ENCODE results near the gene UBE2S.

- TF ChIP-seq EZH2 (IDR thresholded peaks at IDR 0.05; ENCODE audit: borderline replicate concordance, control insufficient read depth, low read depth, low read length) (no peak), TCF7 (IDR thresholded peaks at IDR 0.05; ENCODE audit: borderline replicate concordance) (no peak), MEF2A (IDR thresholded peaks at IDR 0.05; ENCODE audit: insufficient read depth, low read depth, low read length) (no peak), E4F1 (IDR thresholded peaks at IDR 0.05; ENCODE audit: borderline replicate concordance, partially characterized antibody) (no peak)
Observed at GRCh38 chr19:55389386-55390317, 17.9 kb downstream of the UBE2S start.
